HG02870 (cell line): Measurements from ENCODE around the gene NOP9.
"Not testable (repeated sequence)": the region's sequence is repeated elsewhere in the genome, so short reads cannot be mapped to it uniquely, and the experiment has no call there.

ENCODE experiments used
- ATAC-seq: cut with Tn5 transposase; IDR thresholded peaks from one replicate; pipeline ENCODE4 v1.9.1; 2021; ENCODE audit warnings: mild to moderate bottlenecking, moderate library complexity; ENCODE audit not compliant: unreplicated experiment

The NOP9 gene

GRCh38 chr14:24323341-24323740, 23.7 kb downstream of the NOP9 start:
- no peak for ATAC-seq

- ATAC-seq = no peak
Observed at GRCh38 chr14:24324024-24324423, 24.4 kb downstream of the NOP9 start.

GRCh38 chr14:24325041-24325530, 25.4 kb downstream of the NOP9 start:
- ATAC-seq = no peak

- no peak for ATAC-seq
Observed at GRCh38 chr14:24325963-24326362, 26.3 kb downstream of the NOP9 start.

DNA sequence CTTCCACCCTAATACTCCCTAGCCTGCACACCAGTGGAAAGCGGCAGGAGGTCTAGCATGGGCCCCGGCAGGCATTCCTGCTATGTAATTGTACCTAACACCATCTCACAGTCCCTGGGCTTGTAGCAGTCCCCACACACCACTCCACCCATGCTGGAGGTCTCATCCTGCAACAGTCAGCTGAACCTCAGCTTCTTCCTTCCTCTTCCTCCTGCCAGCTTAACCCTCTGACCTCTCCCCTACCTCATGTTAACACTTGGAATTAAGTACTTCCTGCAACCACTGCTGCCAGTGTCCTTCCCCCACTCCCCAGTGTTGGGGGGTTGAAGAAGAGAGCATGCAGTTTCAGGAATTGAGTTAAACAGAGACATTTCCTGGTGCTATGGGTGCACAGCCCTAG, 27.7 kb downstream of the NOP9 start:
- no peak for ATAC-seq

- not testable (repeated sequence) for ATAC-seq
Observed at GRCh38 chr14:24327914-24328313, 28.3 kb downstream of the NOP9 start.

DNA sequence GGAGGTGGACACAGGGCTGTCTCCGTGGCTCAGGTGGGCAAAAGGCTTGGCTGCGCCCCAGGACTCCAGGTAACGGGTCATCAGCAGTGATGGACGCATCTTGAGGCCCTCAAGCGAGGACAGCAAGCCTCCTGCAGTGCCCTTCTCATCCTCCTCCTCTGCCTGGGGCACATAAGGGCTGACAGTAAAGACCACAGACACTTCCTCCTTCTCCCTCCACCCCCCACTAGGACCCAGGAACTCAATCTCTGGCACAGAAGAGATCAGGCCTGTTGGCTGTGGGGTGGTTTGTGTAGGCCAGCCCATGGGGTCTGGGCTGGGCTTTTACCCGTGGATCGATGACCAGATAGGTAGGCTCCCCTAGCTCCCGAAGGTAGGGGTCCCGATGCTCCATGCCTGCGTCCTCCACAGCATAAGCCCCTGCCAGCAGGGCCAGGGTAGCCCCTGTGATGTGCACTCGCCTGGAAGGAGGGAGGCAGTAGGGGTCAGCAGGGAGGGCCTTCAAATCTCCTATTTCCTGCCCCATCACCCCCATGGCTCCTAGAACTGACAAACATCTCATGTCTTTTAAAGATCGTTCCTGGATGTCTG, 29.5 kb downstream of the NOP9 start:
- no peak for ATAC-seq

DNA sequence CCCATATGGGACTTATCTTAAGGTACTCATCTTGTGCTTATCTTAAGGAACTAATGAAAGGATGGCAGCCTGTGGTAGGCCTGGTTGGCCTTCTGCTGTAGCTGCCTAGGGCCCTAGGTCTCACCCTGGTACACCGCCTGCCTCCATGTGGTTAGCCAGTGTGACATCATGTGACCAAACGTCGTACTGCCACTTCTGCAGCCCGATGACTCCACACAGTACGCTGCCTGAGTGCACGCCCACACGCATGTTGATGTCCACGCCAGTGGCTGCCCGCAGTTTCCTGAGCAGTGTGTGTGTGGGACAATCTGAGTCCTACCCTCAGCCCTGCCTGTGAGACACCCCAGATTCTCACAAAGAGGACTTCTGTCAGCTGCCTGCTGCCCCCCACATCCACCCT, 30.1 kb downstream of the NOP9 start:
- ATAC-seq = no peak

DNA sequence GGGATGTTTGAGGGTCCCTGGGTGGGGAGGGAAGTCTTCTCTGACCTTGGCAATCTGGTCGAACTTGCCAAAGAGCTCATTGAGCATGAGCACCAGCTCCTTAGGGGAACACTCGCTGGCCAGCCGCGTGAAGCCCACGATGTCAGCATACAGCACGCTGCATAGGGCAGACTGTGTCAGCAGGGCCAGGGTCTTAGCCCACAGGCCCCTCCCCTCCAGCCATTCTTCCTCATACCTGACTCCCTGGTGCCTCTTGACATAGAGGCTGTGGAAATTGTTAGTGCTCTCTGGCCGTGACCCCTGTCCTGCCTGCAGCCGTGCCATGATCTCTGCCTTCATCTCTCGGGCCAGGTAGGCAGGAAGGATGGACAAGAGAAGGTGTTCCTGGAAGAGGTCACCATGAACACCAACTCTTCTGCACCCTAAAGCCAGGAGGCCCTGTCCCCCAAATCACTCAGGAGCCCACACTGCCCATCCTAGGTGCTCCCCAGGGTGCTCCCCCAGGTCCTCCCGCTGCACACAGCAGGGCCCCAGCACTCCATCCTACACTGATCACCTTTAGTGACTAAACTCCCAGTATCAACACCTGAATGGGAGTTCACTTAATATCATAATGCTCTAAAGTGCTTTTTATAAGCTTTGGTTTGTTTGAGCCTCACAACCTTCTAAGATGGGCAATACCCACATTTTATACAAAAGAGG, 31.5 kb downstream of the NOP9 start:
- ATAC-seq = no peak

- no peak for ATAC-seq
Observed at GRCh38 chr14:24331731-24332267, 32.1 kb downstream of the NOP9 start.

GRCh38 chr14:24332268-24332993, 32.8 kb downstream of the NOP9 start:
- peak; percentile 76 for ATAC-seq

GRCh38 chr14:24334431-24335291, 35.0 kb downstream of the NOP9 start, which contains the start of gene ADCY4:
ADCY4 (minus strand) TSS chr14:24335071; CDS start chr14:24334652, 419 bp downstream.
- ATAC-seq = no peak

DNA sequence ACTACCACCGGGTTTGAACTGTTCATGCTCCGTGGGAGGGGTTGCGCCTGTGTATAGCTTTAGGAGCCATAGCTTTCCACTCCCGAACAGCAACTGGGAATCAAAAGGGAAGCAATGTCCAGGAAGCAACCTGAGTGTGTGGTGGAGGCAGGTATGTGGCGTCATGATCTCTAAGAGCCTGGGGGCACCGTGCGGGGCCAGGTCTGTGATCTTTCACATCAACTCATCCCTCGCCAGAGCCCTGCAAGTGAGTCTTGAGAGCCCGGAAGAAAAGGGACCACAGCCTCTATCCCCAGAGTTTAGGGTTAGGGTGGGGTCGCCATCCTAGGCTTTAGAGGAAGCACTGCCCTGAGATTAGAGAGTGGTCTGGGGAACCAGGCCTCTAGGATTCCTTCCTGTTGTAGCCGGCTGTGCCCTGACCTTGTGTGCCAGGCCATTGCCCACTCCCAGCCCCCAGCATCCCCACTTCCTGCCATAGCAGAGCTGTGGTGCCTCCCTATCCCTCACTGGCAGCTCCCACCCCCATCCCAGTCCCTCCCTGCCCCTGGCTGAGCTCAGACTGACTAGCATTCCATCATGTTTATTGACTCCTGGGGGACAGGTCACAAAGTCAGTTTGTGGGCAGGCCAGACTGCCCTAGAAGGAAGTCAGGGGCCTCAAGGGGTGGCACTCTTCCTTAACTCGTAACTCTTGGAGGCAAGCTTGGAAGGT, 36.0 kb downstream of the NOP9 start:
- ATAC-seq = no peak

DNA sequence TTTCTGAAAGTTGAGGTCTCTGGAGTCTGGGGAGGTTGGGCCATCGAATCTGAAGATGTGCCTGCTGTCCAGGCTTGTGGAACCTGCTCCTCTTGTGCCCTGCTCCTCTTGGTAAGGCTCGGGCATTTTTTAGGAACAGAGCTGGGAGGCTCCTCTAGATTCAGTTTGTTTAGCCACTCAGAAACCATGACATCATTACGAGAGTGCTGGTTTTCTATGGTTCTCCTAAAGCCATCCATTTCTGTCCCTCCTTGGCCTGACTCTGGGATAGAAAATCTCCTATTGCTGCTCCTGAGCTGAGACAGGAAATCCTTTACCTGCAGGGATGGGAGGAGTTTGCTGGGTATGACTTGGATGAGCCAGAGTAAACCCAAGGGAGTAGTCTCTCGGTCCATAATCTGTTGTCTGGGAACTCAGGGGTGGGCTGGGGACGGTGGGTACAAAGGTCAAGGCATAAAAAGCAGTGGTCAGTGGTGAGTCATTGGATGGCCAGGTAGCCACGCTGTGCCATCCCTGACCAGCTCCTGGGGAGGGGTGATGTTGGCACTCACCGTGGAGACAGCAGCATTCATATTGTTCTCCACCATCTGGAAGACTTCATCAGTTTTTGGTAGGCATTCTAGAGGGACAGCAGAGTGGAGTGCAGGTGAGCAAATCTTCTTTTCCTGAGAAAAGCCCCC, 37.6 kb downstream of the NOP9 start:
- ATAC-seq = no peak

DNA sequence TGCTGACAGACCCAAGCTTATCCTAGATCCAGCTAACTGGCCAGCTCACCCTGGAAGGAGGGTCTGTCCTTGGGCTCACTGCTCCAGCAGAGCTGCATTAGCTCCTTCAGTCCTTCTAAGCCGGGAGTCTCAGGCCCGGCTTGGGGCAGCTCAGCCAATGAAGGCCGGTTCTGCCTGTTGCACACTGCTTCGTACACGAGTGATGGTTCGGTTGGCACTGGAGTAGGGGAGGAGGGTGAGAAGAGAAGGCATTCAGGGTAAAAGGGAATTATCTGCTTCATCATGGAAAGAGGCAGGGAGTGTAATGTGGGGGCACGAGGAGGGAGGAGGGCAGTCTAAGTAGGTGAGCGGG, 38.1 kb downstream of the NOP9 start:
- ATAC-seq = no peak

DNA sequence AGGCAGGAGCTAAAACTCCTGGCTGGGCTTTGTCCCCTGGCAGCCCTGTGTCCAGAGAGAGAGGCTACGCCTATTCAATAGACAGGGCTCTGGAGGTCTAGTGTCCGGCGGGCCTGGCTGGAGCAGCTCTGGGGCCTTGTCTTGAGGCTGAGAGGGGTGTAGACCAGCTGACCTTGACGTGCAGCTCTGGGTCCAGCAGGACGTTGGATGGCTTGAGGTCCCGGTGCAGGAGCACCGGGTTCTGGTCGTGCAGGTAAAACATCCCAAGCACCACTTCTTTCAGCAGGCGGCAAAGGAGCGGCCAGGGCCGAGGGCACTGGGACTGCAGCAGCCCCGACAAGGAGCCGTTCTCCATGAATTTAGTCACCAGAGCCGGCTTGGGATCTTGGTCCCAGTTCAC, 39.2 kb downstream of the NOP9 start:
- no peak for ATAC-seq

GRCh38 chr14:24339284-24340151, 39.9 kb downstream of the NOP9 start, which contains the start of gene RIPK3:
RIPK3 (minus strand) TSS chr14:24339991; CDS start chr14:24339826, 165 bp downstream.
- peak; percentile 80 for ATAC-seq

DNA sequence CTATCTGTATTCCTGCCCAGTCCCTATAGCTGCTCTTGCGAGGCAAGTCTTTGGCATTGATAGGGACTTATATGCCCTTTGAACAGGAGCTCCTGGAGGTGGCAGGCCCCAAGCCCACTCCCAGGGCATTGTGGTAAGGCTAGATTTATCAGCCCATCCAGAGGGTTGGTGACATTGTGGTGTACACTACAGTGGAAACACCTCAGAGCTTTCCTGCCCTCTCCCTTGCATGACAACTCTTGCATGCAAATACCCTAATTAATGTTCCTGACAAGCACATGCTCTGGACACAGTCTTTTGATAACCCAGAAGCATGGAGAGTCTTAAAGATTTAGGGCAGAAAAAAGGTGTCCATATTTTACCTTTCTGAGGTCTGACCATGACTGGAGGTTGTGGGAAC, 41.0 kb downstream of the NOP9 start:
- ATAC-seq = no peak
